GM18508 (cell line): Measurements from ENCODE around the gene QSOX1.

ENCODE experiments used
- ATAC-seq: cut with Tn5 transposase; IDR thresholded peaks from one replicate; pipeline ENCODE4 v1.9.1; 2021; ENCODE audit warnings: moderate number of reproducible peaks; ENCODE audit not compliant: insufficient read depth, unreplicated experiment

QSOX1 gene

DNA sequence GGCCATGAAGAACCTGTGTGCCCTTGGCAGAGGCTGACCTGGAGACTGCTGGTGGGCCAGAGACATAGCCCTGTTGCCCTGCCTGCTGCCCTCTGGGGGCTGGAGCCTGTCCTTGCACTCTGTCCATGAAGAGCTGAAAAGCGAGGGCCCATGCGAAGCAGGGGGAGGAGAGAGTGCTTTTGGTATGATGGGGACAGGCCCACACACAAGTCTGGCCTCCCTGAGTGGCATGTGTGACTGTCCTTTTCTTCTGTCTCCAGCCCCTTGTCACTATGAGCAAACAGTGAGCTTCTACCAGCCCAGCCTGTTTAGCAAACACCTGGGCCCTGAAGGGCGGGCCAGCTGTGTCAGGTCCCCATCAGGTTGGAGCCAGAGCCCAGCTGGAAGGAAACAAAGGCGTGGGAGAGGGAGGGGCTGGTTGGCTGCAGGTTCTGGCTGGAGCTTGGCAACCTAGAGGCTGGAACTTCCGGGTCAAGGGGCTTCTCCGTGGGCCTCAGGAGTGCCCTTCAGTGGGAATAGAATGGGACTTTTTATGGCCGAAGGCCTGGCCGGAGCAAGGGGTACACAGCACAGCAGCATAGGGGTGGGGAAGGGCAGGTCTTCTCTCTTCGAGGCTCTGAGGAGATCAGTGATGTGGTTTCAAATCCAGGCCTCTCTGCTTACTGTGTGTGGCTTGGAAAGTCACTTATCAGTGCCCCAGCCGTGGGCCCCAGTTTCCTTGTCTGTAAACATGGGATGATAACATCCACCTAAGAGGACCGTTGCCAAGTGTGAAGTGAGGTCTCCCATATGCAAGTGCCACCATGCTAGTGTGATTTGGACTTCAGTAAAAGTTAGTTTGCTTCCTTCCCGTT lies 14.3 kb downstream of the QSOX1 start:
- no peak for ATAC-seq

DNA sequence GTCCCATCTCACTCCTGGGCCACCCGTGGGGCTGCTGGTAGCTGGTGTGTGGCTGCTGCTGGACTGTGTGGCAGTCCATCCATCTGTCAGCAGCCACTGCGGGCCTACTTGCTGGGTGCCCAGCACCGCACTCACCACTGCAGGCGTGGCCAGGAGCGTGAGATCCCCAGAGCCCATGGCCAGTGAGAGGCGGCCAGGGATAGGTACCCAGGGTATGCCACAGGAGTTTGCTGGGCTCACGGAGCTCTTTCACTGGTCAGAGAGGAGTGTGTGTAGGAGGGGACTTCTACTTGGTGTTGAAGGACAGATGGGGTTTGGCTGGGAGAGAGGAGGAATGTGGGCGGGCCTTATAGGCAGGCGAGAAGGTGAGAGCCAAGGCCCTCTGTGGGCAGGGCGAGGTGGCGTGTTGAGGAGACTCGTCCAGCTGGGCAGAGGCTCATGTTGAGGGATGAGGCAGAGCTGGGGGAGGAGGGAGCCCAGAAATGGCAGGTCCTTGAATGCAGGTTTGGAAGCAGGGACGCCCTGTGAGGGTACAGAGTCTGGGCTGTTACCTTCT lies 15.0 kb downstream of the QSOX1 start:
- no peak for ATAC-seq

DNA sequence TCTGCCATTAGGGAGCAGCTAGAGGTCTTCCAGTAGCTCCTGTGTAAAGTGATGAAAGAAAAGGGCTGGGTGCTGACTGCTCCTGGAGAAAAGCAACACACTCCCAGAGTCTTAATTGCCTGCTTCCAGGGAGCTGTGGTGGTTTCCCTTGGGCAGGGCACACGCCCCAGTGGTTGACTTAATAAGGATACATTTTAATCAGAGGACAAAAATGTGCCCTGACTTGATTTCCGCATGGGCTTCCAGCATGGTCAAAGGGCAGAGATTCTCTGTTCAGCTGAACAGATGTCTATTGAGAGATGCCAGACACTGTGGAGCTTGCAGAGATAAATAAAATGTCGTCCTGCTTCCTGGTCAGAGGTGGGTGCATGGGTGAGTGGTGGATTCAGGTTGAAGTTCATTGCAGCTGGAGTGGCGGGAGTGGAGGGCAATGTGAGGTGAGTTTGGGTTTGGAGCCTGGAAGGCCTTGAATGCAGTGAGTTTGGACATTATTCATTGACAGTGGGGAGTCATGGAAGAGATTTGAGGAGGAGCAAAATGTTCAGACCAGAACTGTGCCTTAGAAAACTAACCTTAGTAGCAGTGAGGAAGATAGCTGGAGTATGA lies 16.0 kb downstream of the QSOX1 start:
- ATAC-seq = no peak

DNA sequence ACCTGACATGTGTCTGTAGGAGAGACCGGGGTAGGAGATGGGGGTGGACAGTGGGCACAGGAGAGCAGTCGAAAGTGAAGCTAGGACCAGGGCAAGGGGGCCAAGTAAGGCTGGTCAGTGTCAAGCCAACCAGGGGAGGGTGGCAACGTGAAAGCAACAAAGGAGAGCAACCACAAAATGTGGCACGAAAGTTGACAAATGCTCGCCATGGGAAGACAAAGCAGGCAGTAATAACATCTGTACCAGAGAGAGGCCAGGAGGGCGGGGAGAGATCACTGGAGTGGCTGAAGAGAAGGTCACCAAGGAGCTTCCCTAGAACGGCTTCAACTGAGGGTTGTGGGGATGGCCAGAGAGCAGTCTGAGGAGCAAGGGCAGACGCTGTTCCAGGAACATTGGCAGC lies 17.0 kb downstream of the QSOX1 start:
- no peak for ATAC-seq

DNA sequence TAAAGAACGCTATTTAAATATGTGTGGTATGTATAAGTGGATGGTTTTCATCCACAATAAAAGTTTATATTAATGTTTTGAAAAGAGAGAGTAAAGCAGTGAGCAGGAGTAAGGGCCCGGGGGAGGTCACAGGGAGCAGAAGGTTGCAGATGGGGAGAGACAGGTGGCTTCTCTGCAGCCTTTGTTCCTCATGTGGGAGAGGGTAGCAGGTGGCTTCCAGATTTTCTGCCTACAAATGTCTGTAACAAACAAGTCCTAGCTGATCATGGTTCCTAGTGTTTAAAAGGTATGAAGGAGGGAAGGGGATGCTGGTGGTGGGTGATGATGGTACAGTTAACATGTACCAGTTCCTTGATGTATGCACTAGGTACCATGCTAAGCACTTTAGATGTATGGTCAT lies 18.8 kb downstream of the QSOX1 start:
- ATAC-seq = no peak

DNA sequence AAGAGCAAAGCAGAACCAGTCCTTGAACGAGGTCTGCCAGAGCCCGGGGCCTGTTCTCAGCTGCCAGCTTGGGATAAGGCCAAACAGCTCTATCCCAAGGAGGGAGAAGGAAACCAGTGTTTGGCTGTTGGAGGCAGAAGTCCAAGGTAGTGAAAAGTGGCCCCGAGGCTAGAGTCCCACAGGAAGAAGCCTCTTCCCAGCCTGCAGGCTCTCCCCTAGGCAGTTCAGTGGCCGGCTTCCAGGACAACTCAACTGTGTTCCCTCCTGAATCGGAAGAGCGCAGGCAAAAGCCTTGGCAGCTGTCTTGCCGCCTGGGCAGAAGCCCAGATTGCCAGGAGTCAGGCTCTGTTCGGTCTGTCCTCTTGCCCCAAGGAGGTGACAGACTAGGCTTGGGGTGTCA lies 19.3 kb downstream of the QSOX1 start:
- ATAC-seq = no peak

DNA sequence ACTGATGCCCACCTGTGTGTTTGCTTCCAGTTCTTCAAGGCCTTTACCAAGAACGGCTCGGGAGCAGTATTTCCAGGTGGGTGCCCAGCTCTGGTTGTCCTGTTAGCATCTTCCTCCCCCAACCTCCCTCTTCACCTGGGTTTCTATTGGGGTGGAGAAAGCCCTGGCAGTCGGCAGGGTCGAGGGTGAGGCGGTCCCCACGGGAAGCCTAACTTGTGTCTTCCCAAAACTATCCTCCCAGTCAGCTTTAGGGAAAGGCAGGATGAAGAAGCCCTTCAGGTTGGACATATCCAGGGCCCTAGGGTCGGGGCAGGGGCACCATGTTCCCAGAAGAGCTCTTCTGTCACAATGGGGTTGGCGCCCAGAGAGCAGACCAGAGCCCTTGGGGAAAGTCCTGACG lies 20.6 kb downstream of the QSOX1 start:
- ATAC-seq = no peak

DNA sequence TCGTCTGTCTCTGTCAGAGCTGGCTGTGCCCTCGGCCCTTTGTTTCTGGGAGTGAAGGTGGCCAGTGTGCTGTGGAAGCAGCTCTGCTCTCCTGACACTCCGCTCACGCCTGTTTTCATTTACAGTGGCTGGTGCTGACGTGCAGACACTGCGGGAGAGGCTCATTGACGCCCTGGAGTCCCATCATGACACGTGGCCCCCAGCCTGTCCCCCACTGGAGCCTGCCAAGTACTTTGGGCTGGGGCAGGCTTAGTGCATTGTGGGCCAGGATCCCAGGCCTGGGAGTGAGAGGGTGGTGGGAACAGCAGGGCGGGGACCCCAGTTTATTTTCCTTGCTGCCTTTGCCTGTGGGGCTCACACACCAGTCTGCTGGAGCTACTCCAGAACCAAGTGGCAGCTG lies 21.1 kb downstream of the QSOX1 start:
- ATAC-seq = no peak

DNA sequence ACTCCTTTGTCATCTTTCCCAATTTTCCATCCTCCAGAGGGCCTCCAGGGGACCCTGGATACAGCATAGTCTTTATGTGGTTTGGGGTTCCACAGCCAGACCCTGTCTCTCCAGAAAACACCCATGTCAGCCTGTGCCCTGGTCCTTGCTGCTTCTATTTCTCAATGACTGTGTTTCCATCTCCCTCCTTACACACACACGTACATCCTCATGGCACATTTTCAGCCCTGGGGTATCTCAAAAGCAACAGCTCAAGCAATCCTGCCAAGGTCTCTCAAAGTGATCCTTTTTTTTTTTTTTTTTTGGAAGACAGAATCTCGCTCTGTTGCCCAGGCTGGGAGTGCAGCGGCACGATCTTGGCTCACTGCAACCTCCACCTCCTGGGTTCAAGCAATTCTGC lies 22.3 kb downstream of the QSOX1 start:
- no peak for ATAC-seq

DNA sequence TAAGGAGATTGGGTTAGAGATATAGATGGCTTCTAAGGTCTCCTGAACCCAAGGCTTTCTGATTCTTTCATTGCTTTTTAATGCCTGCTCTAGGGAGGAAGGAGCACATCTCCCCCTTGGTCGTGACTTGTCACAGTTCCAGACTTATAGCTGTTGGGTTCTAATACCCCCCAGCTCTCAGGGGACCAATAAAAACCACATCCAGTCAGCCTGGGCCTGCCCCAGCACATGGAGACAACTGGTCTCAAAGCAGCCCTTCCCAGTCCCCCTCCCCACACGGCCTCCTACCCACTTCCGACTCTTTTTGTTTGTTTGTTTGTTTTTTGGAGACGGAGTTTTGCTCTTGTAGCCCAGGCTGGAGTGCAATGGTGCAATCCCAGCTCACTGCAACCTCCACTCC lies 23.3 kb downstream of the QSOX1 start:
- no peak for ATAC-seq

DNA sequence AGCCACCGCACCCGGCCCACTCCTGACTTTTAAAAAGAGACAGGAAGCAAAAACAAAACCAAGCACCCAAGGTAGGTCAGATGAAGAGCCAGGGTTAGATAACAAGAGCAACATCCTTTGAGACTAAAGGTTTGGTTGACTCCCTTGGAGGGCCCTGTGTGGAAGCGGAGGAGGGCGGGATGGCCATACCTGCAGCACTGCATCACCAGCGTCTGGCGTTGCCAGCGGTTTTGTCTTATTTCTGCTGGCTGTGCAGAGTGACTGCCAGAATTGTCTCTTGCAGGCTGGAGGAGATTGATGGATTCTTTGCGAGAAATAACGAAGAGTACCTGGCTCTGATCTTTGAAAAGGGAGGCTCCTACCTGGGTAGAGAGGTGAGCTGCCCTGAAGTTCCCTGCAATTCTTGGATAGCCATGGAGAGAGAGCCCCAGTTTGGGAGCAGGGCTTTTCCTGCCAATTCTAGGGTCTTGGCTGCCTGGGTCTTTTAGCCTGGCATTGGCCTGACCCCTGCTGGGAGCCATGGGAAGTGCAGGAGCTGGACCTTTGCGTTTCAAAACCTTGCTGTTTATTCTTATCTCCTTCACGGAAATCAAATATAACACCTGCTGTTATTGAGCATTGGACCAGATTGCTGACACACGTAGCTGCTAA lies 24.0 kb downstream of the QSOX1 start:
- ATAC-seq = no peak

DNA sequence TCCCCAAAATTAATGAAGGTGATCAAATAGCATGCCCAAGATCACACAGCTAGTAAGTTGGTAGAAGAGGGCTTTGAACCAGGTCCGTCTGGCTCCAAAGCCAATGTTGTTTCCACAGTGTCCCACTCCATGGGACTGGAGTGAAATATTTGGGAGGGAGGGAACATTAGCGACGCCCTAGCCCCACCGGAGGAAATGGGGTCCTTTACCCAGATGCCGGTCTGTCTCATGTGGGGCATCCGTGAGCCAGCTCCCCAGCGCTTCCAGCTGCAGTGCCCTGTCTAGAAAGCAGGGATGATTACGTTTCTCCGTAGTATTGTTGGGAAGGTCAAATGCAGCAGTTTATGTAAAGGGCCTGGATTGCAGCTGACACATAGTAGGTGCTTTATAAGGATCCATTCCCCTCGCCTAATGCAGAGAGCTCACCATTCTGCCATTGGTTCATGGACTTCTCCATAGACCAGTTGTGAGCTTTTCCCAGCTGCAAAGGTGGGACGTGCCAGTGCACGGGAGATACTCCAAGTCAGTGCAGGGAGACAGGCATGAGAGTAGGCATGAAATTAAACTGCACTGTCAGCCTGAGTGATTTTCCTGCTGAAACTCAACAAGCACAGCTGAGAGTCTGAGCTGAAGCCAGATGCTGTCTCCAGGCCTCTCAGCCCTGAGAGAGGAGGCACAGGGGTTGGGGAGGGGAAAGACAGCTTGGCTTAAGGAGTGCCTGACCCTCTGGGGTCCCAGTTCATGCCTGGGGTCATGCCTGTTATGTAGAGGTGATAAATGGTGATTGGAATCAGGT lies 24.7 kb downstream of the QSOX1 start:
- ATAC-seq = no peak

DNA sequence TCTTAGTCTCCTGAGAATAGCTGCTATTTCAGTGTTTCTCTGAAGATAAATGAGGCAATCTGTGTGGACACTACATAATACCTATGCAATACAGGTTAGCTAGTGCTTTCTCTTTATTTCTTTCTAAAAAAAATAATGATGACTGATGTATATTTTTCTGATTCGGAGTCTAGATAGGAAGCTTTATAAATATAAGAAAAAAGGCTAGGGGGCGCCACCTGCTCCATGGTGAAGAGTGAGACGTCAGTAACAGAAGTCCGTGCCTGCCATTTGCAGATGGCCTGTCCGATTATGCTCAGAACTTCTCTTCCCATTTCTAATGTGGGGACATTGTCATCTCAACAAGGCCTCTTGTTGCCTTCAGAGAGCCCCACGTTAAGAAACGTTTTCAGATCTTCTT lies 26.4 kb downstream of the QSOX1 start:
- no peak for ATAC-seq

DNA sequence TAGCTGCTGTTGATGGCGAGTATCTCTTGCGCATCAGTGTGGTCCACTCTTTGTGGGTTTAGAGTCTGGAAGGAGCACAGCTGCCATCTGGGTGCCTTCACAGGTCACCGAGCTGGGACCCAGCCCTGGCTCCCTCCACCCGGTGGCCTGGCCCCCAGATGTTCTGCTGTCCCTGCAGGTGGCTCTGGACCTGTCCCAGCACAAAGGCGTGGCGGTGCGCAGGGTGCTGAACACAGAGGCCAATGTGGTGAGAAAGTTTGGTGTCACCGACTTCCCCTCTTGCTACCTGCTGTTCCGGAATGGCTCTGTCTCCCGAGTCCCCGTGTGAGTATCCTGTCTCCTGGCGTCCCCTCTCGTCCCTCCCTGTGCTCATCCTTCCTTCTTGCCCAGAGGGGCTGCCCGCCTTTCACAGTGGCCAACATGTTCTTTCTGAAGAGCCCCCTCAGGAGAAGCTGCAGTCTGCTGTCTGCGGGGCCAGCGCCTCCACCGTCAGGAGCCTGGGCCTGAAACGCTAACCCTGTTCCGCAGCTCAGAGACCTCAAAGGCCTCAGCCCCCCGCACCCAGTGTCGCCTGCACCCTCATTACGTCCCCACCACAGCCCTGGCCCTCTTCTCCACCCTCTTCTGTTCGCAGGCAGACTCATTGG lies 27.4 kb downstream of the QSOX1 start:
- ATAC-seq = no peak

DNA sequence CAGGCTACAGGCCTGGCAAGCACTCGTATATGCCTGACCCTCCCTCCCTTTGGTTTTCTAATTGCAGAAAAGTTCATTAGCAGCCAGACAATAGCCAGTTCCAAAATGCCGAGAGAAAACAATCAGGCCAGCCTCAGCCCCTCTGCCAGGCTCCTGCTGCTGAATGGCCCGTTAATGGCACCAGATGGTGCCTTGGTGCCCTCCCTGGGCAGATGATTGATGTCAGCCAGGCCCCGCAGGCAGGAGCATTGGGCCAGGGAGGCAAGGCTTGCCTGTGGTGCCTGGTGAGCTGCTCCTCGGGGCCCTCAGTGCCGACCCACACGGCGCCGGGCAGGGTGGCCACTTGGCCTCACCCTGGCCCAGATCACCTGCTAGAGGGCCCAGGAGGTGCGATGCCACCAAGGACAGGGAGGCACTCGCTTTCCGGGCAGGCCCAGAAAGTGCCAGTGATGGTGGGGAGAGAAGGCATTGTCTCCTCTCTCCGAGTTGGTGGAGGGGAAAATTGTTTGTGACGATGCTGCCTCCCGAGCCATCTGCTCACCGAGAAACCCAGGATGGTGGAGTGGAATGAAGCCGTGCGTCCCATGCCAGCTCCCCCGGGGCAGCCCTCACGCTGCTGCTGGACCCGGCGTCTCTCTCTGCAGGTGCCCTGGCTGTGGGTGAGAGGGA lies 28.1 kb downstream of the QSOX1 start:
- ATAC-seq = no peak

DNA sequence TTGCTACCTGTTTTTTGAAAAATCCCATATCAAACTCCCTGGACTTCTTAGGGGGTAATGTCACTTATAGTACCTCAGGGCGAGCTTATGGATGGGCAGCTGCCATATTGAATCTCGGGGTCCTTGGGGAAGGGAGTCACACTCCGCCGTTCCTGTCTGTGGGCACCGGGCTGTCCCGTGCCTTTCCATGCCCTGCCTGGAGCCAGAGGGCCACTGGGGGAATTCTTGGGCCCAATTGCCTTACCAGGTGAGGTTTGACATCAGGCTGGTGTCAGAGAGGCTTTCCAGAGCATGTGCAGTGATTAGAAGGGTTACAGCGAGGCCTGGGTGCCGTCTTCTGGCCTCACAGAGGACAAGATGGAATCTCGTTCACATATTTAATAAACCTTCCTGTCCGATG lies 28.8 kb downstream of the QSOX1 start:
- no peak for ATAC-seq

DNA sequence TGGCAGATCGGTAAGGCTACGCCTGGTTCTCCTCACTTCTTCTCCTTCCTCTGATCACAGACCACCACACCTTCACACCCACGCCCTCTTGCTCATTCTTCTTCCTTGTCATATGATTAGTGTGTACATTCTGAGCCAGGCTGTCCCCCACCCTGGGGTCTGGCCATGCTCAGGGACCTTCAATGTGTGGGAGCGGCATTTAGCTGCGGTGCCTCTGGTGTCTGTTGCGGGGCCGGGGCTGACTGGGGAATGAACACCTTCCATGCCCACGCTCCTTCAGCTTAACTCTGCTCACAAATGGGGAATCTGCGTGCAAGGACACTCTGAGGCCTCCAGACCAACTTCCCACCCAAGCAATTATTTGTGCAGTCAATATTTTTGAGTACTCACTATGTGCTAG lies 29.4 kb downstream of the QSOX1 start:
- no peak for ATAC-seq

DNA sequence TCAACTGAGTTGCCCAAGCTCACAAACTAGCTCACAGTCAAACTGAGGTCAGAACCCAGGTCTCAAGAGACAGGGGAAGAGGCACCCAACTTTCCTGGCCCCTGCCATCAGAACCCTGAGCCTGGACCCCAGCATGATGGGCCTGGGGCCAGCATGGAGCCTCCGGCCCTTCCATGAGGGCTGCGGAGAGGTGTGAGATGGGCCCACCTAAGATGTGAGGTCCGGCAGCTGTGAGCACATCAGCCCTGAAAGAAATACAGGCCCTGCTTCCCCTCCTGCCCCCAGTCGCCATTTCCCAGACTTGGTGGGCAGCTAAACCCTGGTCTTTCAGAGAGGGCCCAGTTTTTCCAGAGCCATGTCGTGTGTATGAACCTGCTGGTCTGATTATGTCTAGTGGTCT lies 30.6 kb downstream of the QSOX1 start:
- ATAC-seq = no peak

DNA sequence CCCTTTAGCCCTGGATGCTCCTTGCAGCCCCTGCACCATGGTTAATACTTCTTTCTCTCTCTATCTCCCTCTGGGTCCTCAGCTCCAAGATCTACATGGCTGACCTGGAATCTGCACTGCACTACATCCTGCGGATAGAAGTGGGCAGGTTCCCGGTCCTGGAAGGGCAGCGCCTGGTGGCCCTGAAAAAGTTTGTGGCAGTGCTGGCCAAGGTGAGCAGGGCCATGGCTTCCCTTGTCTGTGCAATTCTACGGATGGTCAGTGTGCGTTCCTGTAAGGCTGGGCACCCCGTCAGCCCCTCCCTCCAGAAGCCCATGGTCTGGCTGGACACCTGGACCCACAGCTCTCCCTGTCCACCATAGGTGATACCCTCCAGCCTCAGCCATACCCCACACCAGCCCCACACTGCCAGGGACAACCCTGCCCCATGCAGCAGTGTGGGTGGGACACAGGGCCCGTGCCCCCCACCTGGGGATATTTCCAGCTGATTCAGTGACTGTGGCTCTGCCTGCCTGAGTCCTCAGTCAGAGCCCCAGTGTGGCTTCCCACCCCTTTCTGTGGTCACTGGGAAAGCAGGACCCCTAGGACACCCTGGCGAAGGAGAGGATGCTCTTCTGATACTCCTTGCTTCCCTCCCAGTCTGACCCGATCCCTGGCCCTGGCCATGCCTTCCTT lies 31.4 kb downstream of the QSOX1 start:
- no peak for ATAC-seq
